Measurements from ENCODE around the gene IL15RA. TPM values are rescaled to one million over a fixed set of nuclear protein-coding genes. Genes with fewer than 3 reads are reported as not detected.

The IL15RA gene
- polyA plus RNA-seq, 2 of the 4 experiments (the other 2 are of a cell fraction), result 0.46 to 0.83 TPM

GRCh38 chr10:5921746-5922145 lies 55.6 kb downstream of the IL15RA start:
- no peaks in the 10 kb centered on the region for H3K9me3 ChIP-seq
- no peaks in the 10 kb centered on the region for H3K4me1 ChIP-seq
- CTCF ChIA-PET, result interaction anchor here (1.0 kb wide), 1 partner anchor 16 kb away, joined by 5 read pairs; no protein-coding TSS in a partner anchor
- 98% methylated on average over 5 of the region's 5 CpGs for WGBS (ENCODE audit: missing lambda C conversion rate)
- no peak for TF ChIP-seq EHMT2 (IDR thresholded peaks at IDR 0.05; ENCODE audit: low read depth)
- no peak for TF ChIP-seq MAFK (IDR thresholded peaks at IDR 0.05; ENCODE audit: partially characterized antibody)
- TF ChIP-seq NPAS2 (CRISPR knock-in tag; IDR thresholded peaks at IDR 0.05; ENCODE audit: borderline replicate concordance), result no peak
- TF ChIP-seq SMC3 (IDR thresholded peaks at IDR 0.05), result no peak
- no peak for TF ChIP-seq BCL3 (IDR thresholded peaks at IDR 0.05)
- TF ChIP-seq HEYL (CRISPR knock-in tag; IDR thresholded peaks at IDR 0.05), result no peak
- no peak for TF ChIP-seq EHF (CRISPR knock-in tag; IDR thresholded peaks at IDR 0.05)
- TF ChIP-seq NR3C1 (IDR thresholded peaks at IDR 0.05), result no peak
- TF ChIP-seq MYC (IDR thresholded peaks at IDR 0.05; ENCODE audit: borderline replicate concordance, low read length), result no peak
- no peak for TF ChIP-seq NFE2L2 (conservative IDR thresholded peaks at IDR 0.05; ENCODE audit: low read length)
- no peak for TF ChIP-seq FOSB (CRISPR knock-in tag; IDR thresholded peaks at IDR 0.05)
- TF ChIP-seq ESRRA (IDR thresholded peaks at IDR 0.05; ENCODE audit: borderline replicate concordance, low read length), result no peak
- H3K27ac ChIP-seq, result no peak overlapping the region
- DNase-seq (ENCODE audit: low read depth in 1 of 2, low spot score in 1 of 2), result no peak
- FAIRE-seq, result no peak
- no peak overlapping the region for H3K4me2 ChIP-seq
- POLR2A ChIA-PET, result no interaction called here
- H3K4me3 ChIP-seq, result no peak overlapping the region
- no peak for ATAC-seq

DNA sequence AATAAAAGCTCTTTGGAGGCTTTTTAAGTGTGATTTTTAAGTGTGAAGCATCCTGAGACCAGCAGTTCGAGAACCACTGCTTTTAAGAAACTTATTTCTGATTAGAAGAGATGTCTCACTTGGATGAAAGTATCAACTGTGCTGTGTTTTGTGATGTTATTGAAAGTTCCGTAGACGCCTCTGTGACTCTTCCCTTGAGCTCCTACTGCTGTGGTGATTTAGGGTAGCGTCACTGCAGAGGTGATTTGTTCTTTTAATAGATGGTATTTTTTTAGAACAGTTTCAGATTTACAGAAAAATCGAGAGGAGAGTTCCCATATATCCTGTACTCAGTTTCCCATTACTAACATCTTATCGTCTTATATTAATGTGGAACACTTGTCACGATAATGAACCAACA lies 57.8 kb downstream of the IL15RA start:
- ATAC-seq (no peak), DNase-seq (ENCODE audit: low read depth in 1 of 2, low spot score in 1 of 2) (no peak), FAIRE-seq (no peak)
- H3K4me1 ChIP-seq, result no peaks in the 10 kb centered on the region
- no peak overlapping the region for H3K27ac ChIP-seq
- ChIA-PET POLR2A (no interaction called here), CTCF (no interaction called here)
- no peak for TF ChIP-seq POLR2A (IDR thresholded peaks at IDR 0.05; ENCODE audit: low read length)
- TF ChIP-seq NFE2L2 (conservative IDR thresholded peaks at IDR 0.05; ENCODE audit: low read length), result no peak
- no peak for TF ChIP-seq MAFK (IDR thresholded peaks at IDR 0.05; ENCODE audit: partially characterized antibody)
- TF ChIP-seq FOXS1 (CRISPR knock-in tag; IDR thresholded peaks at IDR 0.05), result no peak
- TF ChIP-seq NR3C1 (IDR thresholded peaks at IDR 0.05), result no peak
- TF ChIP-seq TP53 (CRISPR knock-in tag; IDR thresholded peaks at IDR 0.05), result no peak
- TF ChIP-seq RAD21 (conservative IDR thresholded peaks at IDR 0.05 in 1 of 2, IDR thresholded peaks at IDR 0.05 in 1 of 2), result no peak
- no peak for TF ChIP-seq CBX2 (IDR thresholded peaks at IDR 0.05; ENCODE audit: borderline replicate concordance, low read depth)
- TF ChIP-seq MYC (IDR thresholded peaks at IDR 0.05; ENCODE audit: borderline replicate concordance, low read length), result no peak
- no peak for TF ChIP-seq HOXB13 (CRISPR knock-in tag; IDR thresholded peaks at IDR 0.05; ENCODE audit: low read depth)
- TF ChIP-seq POLR2AphosphoS2 (conservative IDR thresholded peaks at IDR 0.05; ENCODE audit: low read length), result no peak
- no peak for TF ChIP-seq RARB (CRISPR knock-in tag; IDR thresholded peaks at IDR 0.05)
- 93% methylated on average over 7 of the region's 7 CpGs for WGBS (ENCODE audit: missing lambda C conversion rate)
- H3K4me3 ChIP-seq, result no peak overlapping the region
- H3K4me2 ChIP-seq, result no peak overlapping the region
- no peaks in the 10 kb centered on the region for H3K9me3 ChIP-seq

- Histone ChIP-seq H3K4me3 (no peak overlapping the region), H3K4me2 (no peak overlapping the region), H3K9me3 (no peaks in the 10 kb centered on the region), H3K4me1 (no peaks in the 10 kb centered on the region), H3K27ac (no peak overlapping the region)
- ChIA-PET POLR2A (no interaction called here), CTCF (no interaction called here)
- WGBS (ENCODE audit: missing lambda C conversion rate), result 98% methylated on average over 4 of the region's 4 CpGs
- ATAC-seq (no peak), FAIRE-seq (no peak), DNase-seq (ENCODE audit: low read depth in 1 of 2, low spot score in 1 of 2) (no peak)
- TF ChIP-seq ZFP36 (IDR thresholded peaks at IDR 0.05; ENCODE audit: borderline replicate concordance, partially characterized antibody), result no peak
- no peak for TF ChIP-seq REST (IDR thresholded peaks at IDR 0.05)
- TF ChIP-seq, protein P1, sequence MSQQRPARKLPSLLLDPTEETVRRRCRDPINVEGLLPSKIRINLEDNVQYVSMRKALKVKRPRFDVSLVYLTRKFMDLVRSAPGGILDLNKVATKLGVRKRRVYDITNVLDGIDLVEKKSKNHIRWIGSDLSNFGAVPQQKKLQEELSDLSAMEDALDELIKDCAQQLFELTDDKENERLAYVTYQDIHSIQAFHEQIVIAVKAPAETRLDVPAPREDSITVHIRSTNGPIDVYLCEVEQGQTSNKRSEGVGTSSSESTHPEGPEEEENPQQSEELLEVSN (IDR thresholded peaks at IDR 0.05; ENCODE audit: borderline replicate concordance, low read depth), result no peak
- TF ChIP-seq, protein P2, sequence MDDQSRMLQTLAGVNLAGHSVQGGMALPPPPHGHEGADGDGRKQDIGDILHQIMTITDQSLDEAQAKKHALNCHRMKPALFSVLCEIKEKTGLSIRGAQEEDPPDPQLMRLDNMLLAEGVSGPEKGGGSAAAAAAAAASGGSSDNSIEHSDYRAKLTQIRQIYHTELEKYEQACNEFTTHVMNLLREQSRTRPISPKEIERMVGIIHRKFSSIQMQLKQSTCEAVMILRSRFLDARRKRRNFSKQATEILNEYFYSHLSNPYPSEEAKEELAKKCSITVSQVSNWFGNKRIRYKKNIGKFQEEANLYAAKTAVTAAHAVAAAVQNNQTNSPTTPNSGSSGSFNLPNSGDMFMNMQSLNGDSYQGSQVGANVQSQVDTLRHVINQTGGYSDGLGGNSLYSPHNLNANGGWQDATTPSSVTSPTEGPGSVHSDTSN (IDR thresholded peaks at IDR 0.05), result no peak
- TF ChIP-seq, protein P3, sequence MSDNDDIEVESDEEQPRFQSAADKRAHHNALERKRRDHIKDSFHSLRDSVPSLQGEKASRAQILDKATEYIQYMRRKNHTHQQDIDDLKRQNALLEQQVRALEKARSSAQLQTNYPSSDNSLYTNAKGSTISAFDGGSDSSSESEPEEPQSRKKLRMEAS (IDR thresholded peaks at IDR 0.05), result no peak
- TF ChIP-seq EP300 (IDR thresholded peaks at IDR 0.05), result no peak
- no peak for TF ChIP-seq CEBPB (IDR thresholded peaks at IDR 0.05)
- TF ChIP-seq FOSL2 (IDR thresholded peaks at IDR 0.05), result no peak
- TF ChIP-seq FOSL2 (CRISPR knock-in tag; IDR thresholded peaks at IDR 0.05), result no peak
- TF ChIP-seq ESRRA (IDR thresholded peaks at IDR 0.05; ENCODE audit: borderline replicate concordance, low read length), result no peak
- TF ChIP-seq GATA3 (IDR thresholded peaks at IDR 0.05; ENCODE audit: borderline replicate concordance), result no peak
Observed at GRCh38 chr10:5918763-5919162, 58.6 kb downstream of the IL15RA start.
